Ishikawa (cell line): ENCODE measurements around the gene RNASEL.

Experiments
- EP300 ChIP-seq: IDR thresholded peaks from 2 replicates; pipeline ENCODE4 v1.6.1; 2012; ENCODE audit warnings: borderline replicate concordance
- RAD21 ChIP-seq: IDR thresholded peaks from 2 replicates; pipeline ENCODE4 v1.6.1; 2012; ENCODE audit warnings: low read depth
- TF ChIP-seq, protein P1 (sequence below): IDR thresholded peaks from 2 replicates; pipeline ENCODE4 v1.6.1; 2012; ENCODE audit warnings: low read depth, mild to moderate bottlenecking

DNA sequence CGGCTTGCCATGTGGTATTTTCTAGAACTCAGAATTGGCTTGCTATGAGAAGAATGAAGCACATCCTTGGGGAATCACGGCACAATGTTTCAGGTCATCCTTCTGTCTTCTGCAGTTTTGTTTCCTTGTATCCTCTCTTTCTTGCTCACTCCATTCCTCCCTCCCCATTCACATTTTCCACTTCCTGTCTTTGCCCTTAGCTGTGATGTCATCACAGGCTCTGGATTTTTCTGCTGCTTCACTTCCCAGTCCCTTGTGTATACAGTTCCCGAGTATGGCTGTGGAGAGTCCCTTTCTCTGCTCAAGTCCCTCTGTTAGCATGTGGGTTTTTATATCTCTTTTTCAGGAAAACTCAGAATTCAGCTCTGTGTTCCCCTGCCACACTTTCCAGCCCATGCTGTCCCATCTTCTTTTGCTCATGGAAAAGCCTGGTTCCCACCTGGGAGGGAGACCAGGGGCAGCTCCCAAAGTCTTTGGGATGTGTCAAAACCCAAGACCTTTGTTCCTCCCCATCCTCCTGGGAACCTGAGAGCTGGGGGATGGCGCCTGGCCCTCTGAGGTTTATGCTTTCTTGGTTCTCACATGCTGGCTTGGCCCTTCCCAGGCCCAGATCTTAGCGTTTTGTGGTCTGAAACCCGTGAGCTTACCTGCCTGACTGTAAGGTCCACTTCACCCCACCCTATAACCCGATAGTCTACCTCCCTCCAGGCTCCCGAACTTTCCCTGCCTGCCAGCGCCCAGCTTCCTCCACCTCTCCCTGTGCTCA is 20.0 kb upstream of the RNASEL start:
- TF ChIP-seq EP300 (no peak), RAD21 (no peak)
- TF ChIP-seq, protein P1, sequence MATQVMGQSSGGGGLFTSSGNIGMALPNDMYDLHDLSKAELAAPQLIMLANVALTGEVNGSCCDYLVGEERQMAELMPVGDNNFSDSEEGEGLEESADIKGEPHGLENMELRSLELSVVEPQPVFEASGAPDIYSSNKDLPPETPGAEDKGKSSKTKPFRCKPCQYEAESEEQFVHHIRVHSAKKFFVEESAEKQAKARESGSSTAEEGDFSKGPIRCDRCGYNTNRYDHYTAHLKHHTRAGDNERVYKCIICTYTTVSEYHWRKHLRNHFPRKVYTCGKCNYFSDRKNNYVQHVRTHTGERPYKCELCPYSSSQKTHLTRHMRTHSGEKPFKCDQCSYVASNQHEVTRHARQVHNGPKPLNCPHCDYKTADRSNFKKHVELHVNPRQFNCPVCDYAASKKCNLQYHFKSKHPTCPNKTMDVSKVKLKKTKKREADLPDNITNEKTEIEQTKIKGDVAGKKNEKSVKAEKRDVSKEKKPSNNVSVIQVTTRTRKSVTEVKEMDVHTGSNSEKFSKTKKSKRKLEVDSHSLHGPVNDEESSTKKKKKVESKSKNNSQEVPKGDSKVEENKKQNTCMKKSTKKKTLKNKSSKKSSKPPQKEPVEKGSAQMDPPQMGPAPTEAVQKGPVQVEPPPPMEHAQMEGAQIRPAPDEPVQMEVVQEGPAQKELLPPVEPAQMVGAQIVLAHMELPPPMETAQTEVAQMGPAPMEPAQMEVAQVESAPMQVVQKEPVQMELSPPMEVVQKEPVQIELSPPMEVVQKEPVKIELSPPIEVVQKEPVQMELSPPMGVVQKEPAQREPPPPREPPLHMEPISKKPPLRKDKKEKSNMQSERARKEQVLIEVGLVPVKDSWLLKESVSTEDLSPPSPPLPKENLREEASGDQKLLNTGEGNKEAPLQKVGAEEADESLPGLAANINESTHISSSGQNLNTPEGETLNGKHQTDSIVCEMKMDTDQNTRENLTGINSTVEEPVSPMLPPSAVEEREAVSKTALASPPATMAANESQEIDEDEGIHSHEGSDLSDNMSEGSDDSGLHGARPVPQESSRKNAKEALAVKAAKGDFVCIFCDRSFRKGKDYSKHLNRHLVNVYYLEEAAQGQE = no peak
